PFSK-1 (cell line): ENCODE data around the gene MYO5B.

Source experiments
- FOXP2 ChIP-seq: optimal IDR thresholded peaks from 2 replicates; pipeline ENCODE3; 2011; ENCODE audit warnings: borderline replicate concordance, control low read depth, inconsistent platforms; ENCODE audit not compliant: insufficient read depth; ENCODE audit errors: extremely low read length, extremely low read depth
- POLR2AphosphoS5 ChIP-seq: IDR thresholded peaks from 2 replicates; pipeline ENCODE4 v1.6.1; 2012; ENCODE audit warnings: low read depth, mild to moderate bottlenecking, control low read depth, low read length, moderate library complexity
- REST ChIP-seq, 2 experiments: IDR thresholded peaks; 2 replicates each; pipeline versions ENCODE4 v1.6.1 to v1.8.0; 2011 to 2012; ENCODE audit warnings: low read depth in 2 of 2, low read length in 2 of 2, control low read depth in 1 of 2, inconsistent platforms in 1 of 2, mild to moderate bottlenecking in 1 of 2, moderate library complexity in 1 of 2; ENCODE audit not compliant: insufficient read depth in 1 of 2
- SIN3A ChIP-seq: IDR thresholded peaks from 2 replicates; pipeline ENCODE4 v1.6.1; 2012; ENCODE audit warnings: mild to moderate bottlenecking, low read length, moderate library complexity, borderline replicate concordance; ENCODE audit not compliant: insufficient read depth
- TAF1 ChIP-seq: IDR thresholded peaks from 2 replicates; pipeline ENCODE4 v1.6.1; 2012; ENCODE audit warnings: low read length, control low read depth, borderline replicate concordance; ENCODE audit not compliant: insufficient read depth

MYO5B gene

GRCh38 chr18:50161597-50162205, 33.2 kb downstream of the MYO5B start:
- TF ChIP-seq POLR2AphosphoS5 (no peak), SIN3A (no peak), REST (IDR thresholded peaks at IDR 0.05; ENCODE audit: insufficient read depth in 1 of 2, low read depth in 2 of 2, low read length in 2 of 2) (no peak), TAF1 (no peak), FOXP2 (no peak)

- TF ChIP-seq TAF1 (no peak), SIN3A (no peak), FOXP2 (no peak), REST (IDR thresholded peaks at IDR 0.05; ENCODE audit: insufficient read depth in 1 of 2, low read depth in 2 of 2, low read length in 2 of 2) (no peak), POLR2AphosphoS5 (no peak)
Observed at GRCh38 chr18:50159654-50160046, 35.3 kb downstream of the MYO5B start.

GRCh38 chr18:50158866-50159653, 35.9 kb downstream of the MYO5B start:
- TF ChIP-seq SIN3A (no peak), POLR2AphosphoS5 (no peak), FOXP2 (no peak), REST (IDR thresholded peaks at IDR 0.05; ENCODE audit: insufficient read depth in 1 of 2, low read depth in 2 of 2, low read length in 2 of 2) (no peak)

- TF ChIP-seq REST (IDR thresholded peaks at IDR 0.05; ENCODE audit: insufficient read depth in 1 of 2, low read depth in 2 of 2, low read length in 2 of 2), result no peak
Observed at GRCh38 chr18:50155406-50155805, 39.5 kb downstream of the MYO5B start.

GRCh38 chr18:50154420-50154819, 40.5 kb downstream of the MYO5B start:
- TF ChIP-seq REST (IDR thresholded peaks at IDR 0.05; ENCODE audit: insufficient read depth in 1 of 2, low read depth in 2 of 2, low read length in 2 of 2) (no peak), SIN3A (no peak), FOXP2 (no peak), POLR2AphosphoS5 (no peak), TAF1 (no peak)
